ENCODE data around the gene SPATA9. TPM values are rescaled to one million over a fixed set of nuclear protein-coding genes. Genes with fewer than 3 reads are reported as not detected.
"Not testable (repeated sequence)": the region's sequence is repeated elsewhere in the genome, so short reads cannot be mapped to it uniquely, and the experiment has no call there.

The SPATA9 gene
- polyA plus RNA-seq, 3 donors: 1.0 to 2.4 (median 1.4) TPM

- no peak for DNase-seq
These were observed 35.9 kb upstream of the SPATA9 start for GRCh38 chr5:95718738-95719137.

GRCh38 chr5:95718203-95718602, 35.4 kb upstream of the SPATA9 start:
- DNase-seq: no peak

- DNase-seq: no peak
These were observed 34.6 kb upstream of the SPATA9 start for GRCh38 chr5:95717439-95717838.

GRCh38 chr5:95715799-95716461, 33.1 kb upstream of the SPATA9 start:
- DNase-seq: no peak

- DNase-seq: no peak
These were observed 31.3 kb upstream of the SPATA9 start for GRCh38 chr5:95713960-95714710.

- DNase-seq: not testable (repeated sequence)
These were observed 30.5 kb upstream of the SPATA9 start for GRCh38 chr5:95713246-95713645.

GRCh38 chr5:95712347-95712958, 29.7 kb upstream of the SPATA9 start:
- no peak for DNase-seq

GRCh38 chr5:95711501-95712346, 28.9 kb upstream of the SPATA9 start:
- DNase-seq: no peak

- not testable (repeated sequence) for DNase-seq
These were observed 28.1 kb upstream of the SPATA9 start for GRCh38 chr5:95710651-95711500.

GRCh38 chr5:95709967-95710650, 27.3 kb upstream of the SPATA9 start:
- DNase-seq: no peak

GRCh38 chr5:95708876-95709275, 26.1 kb upstream of the SPATA9 start:
- DNase-seq: no peak

- DNase-seq: not testable (repeated sequence)
These were observed 24.9 kb upstream of the SPATA9 start for GRCh38 chr5:95707534-95708188.

- DNase-seq: no peak
These were observed 24.3 kb upstream of the SPATA9 start for GRCh38 chr5:95707055-95707454.

- DNase-seq: not testable (repeated sequence)
These were observed 23.4 kb upstream of the SPATA9 start for GRCh38 chr5:95706196-95706595.

- no peak for DNase-seq
These were observed 21.4 kb upstream of the SPATA9 start for GRCh38 chr5:95704150-95704549.

- no peak for DNase-seq
These were observed 18.3 kb upstream of the SPATA9 start for GRCh38 chr5:95701074-95701473.

- DNase-seq: no peak
These were observed 16.5 kb upstream of the SPATA9 start for GRCh38 chr5:95699337-95699736.

- peak; percentile 35 for DNase-seq
These were observed 15.2 kb upstream of the SPATA9 start for GRCh38 chr5:95697781-95698681.

- no peak for DNase-seq
These were observed 7.5 kb upstream of the SPATA9 start for GRCh38 chr5:95690333-95690732.

All from renal pelvis (tissue), 4 donors.